RPMI7951 (cell line): ENCODE results near the gene TUBA1A. TPM values are rescaled to one million over a fixed set of nuclear protein-coding genes. Genes with fewer than 3 reads are reported as not detected.
"Not testable (repeated sequence)": the region's sequence is repeated elsewhere in the genome, so short reads cannot be mapped to it uniquely, and the experiment has no call there.

ENCODE experiments used
- DNase-seq: peaks from one replicate; pipeline ENCODE4 v3.0.0-alpha.2; 2012; ENCODE audit warnings: low read depth
- total RNA-seq: library from RNA; depleted of rRNA; stranded (reverse); fragments of >200 nt; shearing (Covaris generic); gene quantifications from 2 replicates; pipeline ENCODE4 v1.2.3, GENCODE V29; 2014; rRNA removed

Gene TUBA1A
- total RNA-seq, 1 experiment from 2014 or later: 744 TPM

DNA sequence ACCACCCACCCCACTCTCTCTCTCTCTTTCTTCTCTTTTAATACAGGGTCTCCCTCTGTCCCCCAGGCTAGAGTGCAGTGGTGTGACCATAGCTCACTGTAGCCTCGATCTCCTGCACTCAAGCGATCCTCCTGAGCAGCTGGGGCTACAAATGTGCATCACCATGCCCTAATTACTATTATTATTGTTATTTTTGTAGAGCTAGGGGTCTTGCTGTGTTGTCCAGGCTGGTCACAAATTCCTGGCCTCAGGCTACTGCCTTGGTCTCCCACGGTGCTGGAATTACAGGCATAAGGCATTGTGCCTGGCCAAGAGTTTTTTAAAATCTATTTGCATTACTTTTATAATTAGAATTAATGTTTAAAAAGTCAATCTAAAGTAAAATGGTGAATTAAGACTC, 34.7 kb downstream of the TUBA1A start:
- DNase-seq: no peak

DNA sequence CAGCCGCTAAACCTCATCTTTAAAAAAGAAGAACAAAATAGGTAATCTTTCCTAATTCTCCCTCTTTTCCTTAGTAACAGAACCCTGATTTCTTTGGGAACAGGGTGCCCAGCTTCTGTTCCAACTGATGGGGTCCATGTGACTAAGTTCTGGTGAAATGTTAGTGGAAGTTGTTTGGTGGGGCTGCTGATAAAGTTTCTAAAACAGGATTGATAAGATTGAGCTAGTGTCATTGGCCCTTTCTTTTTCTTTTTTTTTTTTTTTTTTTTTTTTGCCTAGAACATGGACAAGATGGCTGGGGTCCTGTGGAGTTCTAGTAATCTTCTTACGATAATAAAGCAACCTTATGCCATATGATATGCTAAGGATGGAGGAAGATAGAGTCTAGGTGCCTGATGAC, 41.5 kb downstream of the TUBA1A start:
- no peak for DNase-seq

DNA sequence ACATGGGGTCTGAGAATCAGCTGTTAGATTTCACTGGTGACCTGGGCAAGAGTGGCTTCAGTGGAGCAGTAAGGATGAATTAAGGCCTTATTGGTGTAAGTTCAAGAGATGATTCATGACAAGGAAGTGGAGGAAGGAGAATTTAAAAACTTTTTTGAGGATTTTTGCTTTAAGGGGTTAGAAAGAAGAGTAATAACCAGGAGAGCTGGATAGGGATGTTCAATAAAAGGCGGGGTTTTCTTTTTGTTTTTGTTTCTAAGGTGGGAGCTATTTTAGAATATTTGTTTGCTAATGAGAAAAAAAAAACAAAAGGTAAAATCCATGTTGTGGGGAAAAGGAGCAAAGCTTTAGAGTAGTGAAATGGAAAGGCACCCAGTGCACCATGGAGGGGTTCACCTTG, 42.5 kb downstream of the TUBA1A start:
- no peak for DNase-seq

DNA sequence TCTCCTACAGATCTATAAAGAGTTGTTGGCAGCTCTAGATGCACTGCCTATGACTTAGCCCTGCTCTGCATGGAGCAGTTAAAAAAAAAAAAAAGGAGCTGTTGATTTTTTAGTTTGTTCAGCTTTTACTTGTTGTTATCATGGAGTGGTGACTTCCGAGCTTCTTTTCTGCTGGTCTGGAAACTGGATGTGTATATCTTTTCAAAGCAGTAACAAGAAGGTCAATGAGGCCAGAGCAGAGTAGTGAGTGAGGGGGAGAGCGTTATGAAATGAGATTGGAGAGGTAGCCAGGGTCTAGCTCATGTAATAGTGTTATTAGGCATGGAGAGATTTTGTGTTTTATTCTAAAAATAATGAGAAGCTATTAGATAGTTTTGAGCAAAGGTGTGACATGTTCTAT, 44.5 kb downstream of the TUBA1A start:
- DNase-seq: no peak

DNA sequence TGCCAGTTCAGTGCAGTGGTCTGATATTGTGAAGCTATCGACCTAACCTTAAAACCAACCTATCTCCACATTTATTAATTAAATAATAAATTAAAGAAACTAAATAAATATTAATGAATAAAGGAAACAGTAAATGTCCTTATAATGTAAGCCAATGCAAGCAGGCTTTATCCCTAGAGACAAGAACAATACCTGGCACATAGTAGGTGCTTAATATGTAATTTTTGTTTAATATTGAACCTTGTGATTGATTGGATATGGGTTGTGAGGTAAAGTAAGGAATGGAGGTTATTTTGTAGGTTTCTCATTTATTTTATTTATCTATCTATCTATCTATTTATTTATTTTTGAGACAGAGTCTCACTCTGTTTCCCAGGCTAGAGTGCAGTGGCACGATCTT, 49.9 kb downstream of the TUBA1A start:
- no peak for DNase-seq

DNA sequence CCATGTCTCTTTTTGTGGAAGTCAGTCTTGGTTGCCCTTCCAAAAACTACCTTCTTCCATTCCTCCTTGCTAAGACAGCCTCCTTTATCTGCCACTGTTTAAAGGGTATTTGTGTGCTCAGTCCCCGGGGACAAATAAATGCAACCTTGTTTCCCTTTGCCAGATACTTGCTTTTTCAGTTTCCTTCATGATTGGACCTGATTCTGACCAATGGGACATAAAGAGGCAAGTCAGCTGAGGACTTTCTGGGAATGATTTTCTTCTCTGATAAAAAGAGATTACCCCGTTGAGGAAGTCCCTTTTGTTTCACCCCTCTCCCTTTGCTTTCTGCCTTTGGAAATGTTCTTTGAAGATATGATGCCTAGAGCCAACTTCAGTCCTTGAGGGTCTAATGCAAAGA, 50.3 kb downstream of the TUBA1A start:
- no peak for DNase-seq

DNA sequence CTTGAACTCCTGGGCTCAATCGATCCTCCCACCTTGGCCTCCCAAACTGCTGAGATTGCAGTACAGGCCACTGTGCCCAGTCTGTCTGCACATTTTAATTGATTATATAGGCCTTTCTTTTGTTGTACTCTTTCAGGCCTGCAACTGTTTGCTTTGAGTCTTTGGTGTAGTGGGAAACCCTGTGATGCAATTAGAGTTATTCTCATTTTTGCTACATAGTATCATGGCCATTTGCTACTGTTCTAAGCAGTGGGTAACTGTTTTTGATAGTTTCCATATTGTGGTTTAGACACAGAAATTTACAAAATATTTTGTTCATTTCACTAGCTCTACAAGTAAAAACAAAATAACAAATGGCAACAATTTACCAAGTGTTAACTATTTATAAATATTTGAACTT, 51.4 kb downstream of the TUBA1A start:
- no peak for DNase-seq

DNA sequence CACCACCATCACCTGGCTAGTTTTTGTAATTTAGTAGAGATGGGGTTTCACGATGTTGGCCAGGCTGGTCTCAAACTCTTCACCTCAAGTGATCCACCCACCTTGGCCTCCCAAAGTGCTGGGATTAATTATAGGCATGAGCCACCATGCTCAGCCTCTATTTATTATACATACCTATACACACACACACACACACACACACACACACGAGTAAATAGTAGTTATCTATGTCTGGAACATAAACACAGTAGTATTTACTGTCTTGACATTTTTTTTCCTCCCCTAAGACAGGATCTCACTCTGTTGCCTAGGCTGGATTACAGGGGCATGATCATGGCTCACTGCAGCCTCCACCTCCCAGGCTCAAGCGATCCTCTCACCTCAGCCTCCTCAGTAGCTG, 51.9 kb downstream of the TUBA1A start:
- not testable (repeated sequence) for DNase-seq

Other genes with a start within 250 kb of the TUBA1A start
- 47.8 and 57.1 TPM in 2 replicates for gene ARF3, start 231.6 kb downstream of the TUBA1A start, total RNA-seq
- 0.29 TPM in 1 of 2 replicates, not detected in the other for gene WNT10B, start 217.3 kb downstream of the TUBA1A start, total RNA-seq
- not detected in 2 replicates for gene WNT1, start 210.8 kb downstream of the TUBA1A start, total RNA-seq
- not detected in 2 replicates for gene DDN, start 189.7 kb downstream of the TUBA1A start, total RNA-seq
- 81.3 and 89.6 TPM in 2 replicates for gene PRKAG1, start 170.3 kb downstream of the TUBA1A start, total RNA-seq
- 6.8 and 7.9 TPM in 2 replicates for gene KMT2D, start 128.3 kb downstream of the TUBA1A start, total RNA-seq
- 6.7 and 13.2 TPM in 2 replicates for gene RHEBL1, start 119.1 kb downstream of the TUBA1A start, total RNA-seq
- gene DHH, start 94.3 kb downstream of the TUBA1A start, total RNA-seq: not detected in 2 replicates
- 11.7 and 24.5 TPM in 2 replicates for gene LMBR1L, start 78.2 kb downstream of the TUBA1A start, total RNA-seq
- 2,897 and 4,302 TPM in 2 replicates for gene TUBA1B, start 57.7 kb downstream of the TUBA1A start, total RNA-seq
- gene TUBA1C, start 76.0 kb upstream of the TUBA1A start, total RNA-seq: 1,253 and 1,613 TPM in 2 replicates
- 0.12 TPM in 1 of 2 replicates, not detected in the other for gene PRPH, start 106.1 kb upstream of the TUBA1A start, total RNA-seq
- 49.3 and 59.5 TPM in 2 replicates for gene TROAP, start 134.2 kb upstream of the TUBA1A start, total RNA-seq
- 1.7 and 3.3 TPM in 2 replicates for gene C1QL4, start 148.1 kb upstream of the TUBA1A start, total RNA-seq
- 7.9 and 10.4 TPM in 2 replicates for gene DNAJC22, start 157.8 kb upstream of the TUBA1A start, total RNA-seq
- gene SPATS2, start 178.4 kb upstream of the TUBA1A start, total RNA-seq: 14.8 and 17.7 TPM in 2 replicates